ENCODE measurements around the gene TMEM163.

TMEM163 gene

GRCh38 chr2:134703426-134703825 is 15.4 kb downstream of the TMEM163 start:
- ChIA-PET CTCF (no interaction called here), POLR2A (no interaction called here)
- no peak for DNase-seq (ENCODE audit: extremely low spot score)
- TF ChIP-seq TARDBP (IDR thresholded peaks at IDR 0.05) (no peak), FOXM1 (IDR thresholded peaks at IDR 0.05; ENCODE audit: borderline replicate concordance) (no peak), ZNF384 (IDR thresholded peaks at IDR 0.05) (no peak), BHLHE40 (IDR thresholded peaks at IDR 0.05; ENCODE audit: borderline replicate concordance) (no peak), SUZ12 (IDR thresholded peaks at IDR 0.05) (no peak), CTBP1 (IDR thresholded peaks at IDR 0.05; ENCODE audit: borderline replicate concordance) (no peak), FOXA1 (IDR thresholded peaks at IDR 0.05) (no peak), NFRKB (IDR thresholded peaks at IDR 0.05) (no peak), ARNT (IDR thresholded peaks at IDR 0.05) (no peak), FOXK2 (IDR thresholded peaks at IDR 0.05) (no peak), PKNOX1 (IDR thresholded peaks at IDR 0.05) (no peak), ELF4 (IDR thresholded peaks at IDR 0.05) (no peak), SP1 (IDR thresholded peaks at IDR 0.05) (no peak), LEF1 (IDR thresholded peaks at IDR 0.05; ENCODE audit: borderline replicate concordance) (no peak), L3MBTL2 (conservative IDR thresholded peaks at IDR 0.05) (no peak), HDGF (IDR thresholded peaks at IDR 0.05; ENCODE audit: borderline replicate concordance) (no peak)

GRCh38 chr2:134700730-134701129 is 18.1 kb downstream of the TMEM163 start:
- ChIA-PET POLR2A (no interaction called here), CTCF (no interaction called here)
- no peak for TF ChIP-seq ELF4 (IDR thresholded peaks at IDR 0.05)
- no peak for DNase-seq (ENCODE audit: extremely low spot score)

- ChIA-PET POLR2A (no interaction called here), CTCF (no interaction called here)
- TF ChIP-seq HDGF (IDR thresholded peaks at IDR 0.05; ENCODE audit: borderline replicate concordance): no peak
- TF ChIP-seq ELF4 (IDR thresholded peaks at IDR 0.05): no peak
- no peak for TF ChIP-seq ARNT (IDR thresholded peaks at IDR 0.05)
- TF ChIP-seq SP1 (IDR thresholded peaks at IDR 0.05): no peak
- no peak for TF ChIP-seq FOXM1 (IDR thresholded peaks at IDR 0.05; ENCODE audit: borderline replicate concordance)
- no peak for TF ChIP-seq NFRKB (IDR thresholded peaks at IDR 0.05)
- no peak for TF ChIP-seq FOXA1 (IDR thresholded peaks at IDR 0.05)
- no peak for TF ChIP-seq L3MBTL2 (conservative IDR thresholded peaks at IDR 0.05)
- no peak for TF ChIP-seq BHLHE40 (IDR thresholded peaks at IDR 0.05; ENCODE audit: borderline replicate concordance)
- TF ChIP-seq SUZ12 (IDR thresholded peaks at IDR 0.05): no peak
- TF ChIP-seq FOXK2 (IDR thresholded peaks at IDR 0.05): no peak
- no peak for TF ChIP-seq CTBP1 (IDR thresholded peaks at IDR 0.05; ENCODE audit: borderline replicate concordance)
- TF ChIP-seq PKNOX1 (IDR thresholded peaks at IDR 0.05): no peak
- no peak for DNase-seq (ENCODE audit: extremely low spot score)
Observed at GRCh38 chr2:134694411-134694810, 24.4 kb downstream of the TMEM163 start.

GRCh38 chr2:134693359-134694330 is 25.2 kb downstream of the TMEM163 start:
- ChIA-PET CTCF (no interaction called here), POLR2A (no interaction called here)
- no peak for DNase-seq (ENCODE audit: extremely low spot score)
- TF ChIP-seq ARNT (IDR thresholded peaks at IDR 0.05) (no peak), SP1 (IDR thresholded peaks at IDR 0.05) (no peak), ELF4 (IDR thresholded peaks at IDR 0.05) (no peak), FOXK2 (IDR thresholded peaks at IDR 0.05) (no peak), FOXA1 (IDR thresholded peaks at IDR 0.05) (no peak), TARDBP (IDR thresholded peaks at IDR 0.05) (no peak), HDGF (IDR thresholded peaks at IDR 0.05; ENCODE audit: borderline replicate concordance) (no peak), PKNOX1 (IDR thresholded peaks at IDR 0.05) (no peak), ZNF384 (IDR thresholded peaks at IDR 0.05) (no peak), FOXM1 (IDR thresholded peaks at IDR 0.05; ENCODE audit: borderline replicate concordance) (no peak), CTBP1 (IDR thresholded peaks at IDR 0.05; ENCODE audit: borderline replicate concordance) (no peak), BHLHE40 (IDR thresholded peaks at IDR 0.05; ENCODE audit: borderline replicate concordance) (no peak), SUZ12 (IDR thresholded peaks at IDR 0.05) (no peak), L3MBTL2 (conservative IDR thresholded peaks at IDR 0.05) (no peak), NFRKB (IDR thresholded peaks at IDR 0.05) (no peak), LEF1 (IDR thresholded peaks at IDR 0.05; ENCODE audit: borderline replicate concordance) (no peak)

GRCh38 chr2:134692499-134692898 is 26.3 kb downstream of the TMEM163 start:
- ChIA-PET CTCF (no interaction called here), POLR2A (no interaction called here)

GRCh38 chr2:134690629-134691215 is 28.1 kb downstream of the TMEM163 start:
- POLR2A ChIA-PET: no interaction called here

More at GRCh38 chr2:134692499-134692898, 26.3 kb downstream of the TMEM163 start:
- TF ChIP-seq CTBP1 (IDR thresholded peaks at IDR 0.05; ENCODE audit: borderline replicate concordance): no peak
- TF ChIP-seq SUZ12 (IDR thresholded peaks at IDR 0.05): no peak
- no peak for TF ChIP-seq ZNF384 (IDR thresholded peaks at IDR 0.05)
- TF ChIP-seq ARNT (IDR thresholded peaks at IDR 0.05): no peak
- DNase-seq (ENCODE audit: extremely low spot score): no peak

More at GRCh38 chr2:134690629-134691215, 28.1 kb downstream of the TMEM163 start:
- CTCF ChIA-PET: no interaction called here
- TF ChIP-seq SUZ12 (IDR thresholded peaks at IDR 0.05) (no peak), SP1 (IDR thresholded peaks at IDR 0.05) (no peak), FOXA1 (IDR thresholded peaks at IDR 0.05) (no peak), BHLHE40 (IDR thresholded peaks at IDR 0.05; ENCODE audit: borderline replicate concordance) (no peak), PKNOX1 (IDR thresholded peaks at IDR 0.05) (no peak), NFRKB (IDR thresholded peaks at IDR 0.05) (no peak), FOXM1 (IDR thresholded peaks at IDR 0.05; ENCODE audit: borderline replicate concordance) (no peak), ELF4 (IDR thresholded peaks at IDR 0.05) (no peak), CTBP1 (IDR thresholded peaks at IDR 0.05; ENCODE audit: borderline replicate concordance) (no peak), L3MBTL2 (conservative IDR thresholded peaks at IDR 0.05) (no peak), ZNF384 (IDR thresholded peaks at IDR 0.05) (no peak), ARNT (IDR thresholded peaks at IDR 0.05) (no peak), LEF1 (IDR thresholded peaks at IDR 0.05; ENCODE audit: borderline replicate concordance) (no peak), HDGF (IDR thresholded peaks at IDR 0.05; ENCODE audit: borderline replicate concordance) (no peak), TARDBP (IDR thresholded peaks at IDR 0.05) (no peak), FOXK2 (IDR thresholded peaks at IDR 0.05) (no peak)
- no peak for DNase-seq (ENCODE audit: extremely low spot score)

Data from HEK293T (cell line).